HG03064 (cell line): ENCODE data around the gene MERTK.
"Not testable (repeated sequence)": the region's sequence is repeated elsewhere in the genome, so short reads cannot be mapped to it uniquely, and the experiment has no call there.

Experiments
- ATAC-seq: cut with Tn5 transposase; IDR thresholded peaks from one replicate; pipeline ENCODE4 v1.9.1; 2021; ENCODE audit warnings: low read depth; ENCODE audit not compliant: unreplicated experiment

Gene MERTK

DNA sequence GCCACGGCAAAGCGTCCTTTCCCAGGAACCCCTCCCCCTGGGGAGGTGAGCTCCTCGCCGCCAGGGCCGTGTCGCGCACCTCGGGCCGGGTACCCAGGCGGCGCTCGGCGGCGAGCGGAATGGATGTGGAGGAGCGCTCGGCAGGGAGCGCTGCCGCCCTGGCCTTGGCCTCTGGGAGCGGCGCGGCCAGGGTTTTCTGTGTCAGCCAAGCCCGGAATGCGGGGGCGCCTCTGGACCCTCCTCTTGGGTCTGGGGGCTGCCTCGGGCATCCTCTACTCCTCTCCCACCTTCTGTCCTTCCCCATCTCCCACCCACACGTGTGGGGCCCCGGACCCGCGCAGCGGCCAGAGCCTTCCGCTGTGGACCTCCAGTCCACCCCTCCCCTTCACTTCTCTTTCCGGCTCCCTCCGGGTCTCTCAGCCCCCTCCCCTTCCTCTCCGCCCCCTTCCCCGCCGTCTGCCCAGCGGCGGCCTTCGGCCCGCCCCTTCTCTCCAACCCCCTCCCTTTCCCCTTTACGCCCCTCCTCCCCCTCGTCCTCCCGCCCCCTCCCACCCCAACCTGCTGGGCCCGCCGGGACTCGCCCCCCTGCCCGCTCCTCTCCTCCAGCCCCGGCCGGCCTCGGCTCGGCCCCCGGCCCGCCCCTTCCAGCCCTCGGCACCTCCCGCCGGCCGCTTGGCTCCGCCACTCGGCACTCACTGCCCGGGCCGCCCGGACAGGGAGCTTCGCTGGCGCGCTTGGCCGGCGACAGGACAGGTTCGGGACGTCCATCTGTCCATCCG lies at the start of gene MERTK:
TSS of gene MERTK (plus strand) at position 684 of the 779 bp plus-strand sequence. CDS start 129 bp downstream, outside the sequence.
- ATAC-seq = peak; percentile 63

DNA sequence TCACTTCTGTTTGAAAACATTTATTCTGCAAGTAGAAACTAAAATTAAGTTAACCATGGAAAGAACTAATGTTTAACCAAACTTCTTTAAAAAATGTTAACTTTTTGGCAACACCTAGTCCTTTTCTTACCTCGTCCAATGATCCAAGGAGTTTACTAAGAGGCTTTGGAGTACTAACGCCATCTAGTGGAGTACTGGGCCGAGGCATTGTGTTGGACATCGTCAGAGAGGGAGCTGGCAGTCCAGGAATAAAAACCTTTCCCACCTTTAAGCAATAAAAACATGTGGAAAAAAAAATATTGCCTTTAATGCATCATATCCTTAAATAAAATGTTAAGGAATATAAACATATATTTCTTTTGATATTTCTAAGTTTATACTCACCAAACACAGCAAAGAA lies 47.8 kb upstream of the MERTK start:
- not testable (repeated sequence) for ATAC-seq

DNA sequence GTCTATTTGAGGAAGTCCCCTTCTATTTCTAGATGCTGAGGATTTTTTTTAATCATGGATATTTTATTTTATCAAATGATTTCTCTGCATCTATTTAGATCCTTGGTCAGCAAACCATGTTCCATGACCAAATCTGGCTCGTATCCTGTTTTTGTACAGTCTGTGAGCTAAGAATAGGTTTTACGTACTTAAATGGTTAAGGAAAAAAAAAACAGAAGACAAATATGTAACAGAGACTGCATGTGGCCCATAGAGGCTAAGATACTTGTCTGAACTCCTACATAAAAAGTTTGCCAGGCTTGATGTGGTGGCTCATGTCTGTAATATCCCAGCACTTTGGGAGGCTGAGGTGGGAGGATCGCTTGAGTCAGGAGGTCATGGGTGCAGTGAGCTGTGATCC lies 45.9 kb upstream of the MERTK start:
- not testable (repeated sequence) for ATAC-seq

DNA sequence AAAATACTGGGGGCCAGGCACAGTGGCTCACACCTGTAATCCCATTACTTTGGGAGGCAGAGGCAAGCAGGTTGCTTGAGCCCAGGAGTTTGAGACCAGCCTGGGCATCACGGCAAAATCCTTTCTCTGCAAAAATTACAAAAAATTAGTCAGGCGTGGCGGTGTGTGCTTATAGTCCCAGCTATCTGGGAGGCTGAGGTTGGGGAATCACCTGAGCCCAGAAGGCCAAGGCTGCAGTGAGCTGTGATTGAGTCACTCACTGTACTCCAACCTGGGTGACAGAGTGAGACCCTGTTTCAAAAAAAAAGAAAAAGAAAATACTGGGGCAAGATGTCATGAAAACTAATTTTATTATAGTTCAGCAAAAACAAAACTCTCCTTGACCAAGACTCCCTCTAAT lies 38.4 kb upstream of the MERTK start:
- not testable (repeated sequence) for ATAC-seq

DNA sequence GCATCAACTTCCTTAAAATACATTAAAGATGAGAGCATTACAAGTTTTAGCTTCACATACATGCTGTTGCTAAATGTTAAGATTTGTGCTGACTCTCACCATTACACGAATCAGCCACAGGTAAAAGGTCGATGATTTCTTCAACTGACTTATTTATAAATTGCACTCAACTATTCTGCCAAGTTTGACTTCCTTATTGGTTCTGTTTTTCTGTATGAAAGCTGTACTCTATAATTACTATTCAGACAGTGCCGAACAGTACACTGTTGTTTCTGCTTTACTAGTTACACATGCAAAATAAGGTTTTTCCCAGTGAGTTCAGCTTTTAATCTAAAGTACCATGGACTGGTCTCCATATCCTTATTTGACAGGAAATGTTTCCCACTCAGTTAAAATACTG lies 33.3 kb upstream of the MERTK start:
- not testable (repeated sequence) for ATAC-seq

DNA sequence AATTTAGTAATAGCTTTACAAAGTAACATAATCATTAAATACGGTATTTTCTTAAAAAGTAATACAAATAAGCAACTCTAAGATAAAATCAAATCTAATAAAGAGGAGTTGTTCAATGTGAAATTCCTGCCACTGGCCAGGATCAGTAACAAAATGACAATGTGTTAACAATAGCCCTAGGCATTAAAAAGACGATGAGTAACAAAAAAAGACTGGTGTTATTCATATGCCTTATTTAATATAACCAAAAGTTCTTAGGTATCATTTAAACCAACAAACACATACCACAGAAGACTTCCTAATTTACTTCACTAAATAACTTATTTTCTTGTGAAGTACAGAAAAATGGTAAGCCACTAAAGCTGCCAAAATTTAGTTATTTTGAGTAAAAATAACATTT lies 25.6 kb upstream of the MERTK start:
- ATAC-seq = not testable (repeated sequence)

DNA sequence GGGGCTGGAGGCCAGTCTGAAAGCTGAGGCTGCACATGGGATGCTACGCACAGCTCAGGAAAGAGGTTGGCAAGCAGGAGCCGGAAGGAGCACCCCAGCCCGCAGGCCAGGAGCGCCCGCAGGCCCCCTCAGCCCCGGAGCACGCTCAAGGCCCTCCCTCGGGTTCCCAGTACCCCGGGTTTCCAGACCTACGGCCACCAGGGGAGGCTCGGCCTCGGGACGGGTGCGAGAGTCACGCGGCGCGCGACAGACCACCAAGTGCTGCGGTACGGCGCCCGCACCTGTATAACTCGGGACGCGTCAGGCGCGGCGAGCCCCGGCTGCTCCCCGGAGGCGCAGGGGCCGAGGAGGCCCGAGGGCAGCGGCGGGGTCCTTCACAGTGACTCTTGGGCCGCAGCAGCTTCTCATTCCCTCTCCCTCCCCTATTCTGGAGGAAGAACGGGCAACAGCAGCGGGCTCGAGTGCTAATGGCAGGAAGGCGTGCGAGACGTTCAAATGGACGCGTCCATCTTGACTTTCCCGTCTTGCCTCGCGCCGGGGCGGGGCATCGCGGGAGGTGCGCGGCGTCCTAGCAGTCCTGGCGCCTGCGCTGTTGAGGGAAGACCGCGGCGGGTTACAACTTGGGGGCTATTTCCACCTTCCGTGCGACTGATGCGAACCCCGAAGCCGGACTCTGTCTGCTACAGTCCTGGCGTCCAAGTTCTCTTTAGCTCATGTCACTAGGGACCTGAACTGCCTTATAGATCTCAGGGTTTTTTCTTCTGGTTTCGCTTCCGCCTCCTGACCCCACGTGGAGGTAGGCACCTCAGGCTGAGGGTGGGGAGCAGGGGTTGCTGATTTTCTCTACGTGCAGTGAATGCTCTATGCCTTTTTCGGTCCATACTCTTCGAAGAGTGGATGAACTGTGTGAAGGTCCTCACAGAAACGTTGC lies 14.5 kb upstream of the MERTK start, which contains the start of gene ANAPC1:
TSS of gene ANAPC1 (minus strand) at position 533 of the 931 bp plus-strand sequence. CDS start 3,368 bp downstream, outside the sequence.
- ATAC-seq = peak; percentile 91

DNA sequence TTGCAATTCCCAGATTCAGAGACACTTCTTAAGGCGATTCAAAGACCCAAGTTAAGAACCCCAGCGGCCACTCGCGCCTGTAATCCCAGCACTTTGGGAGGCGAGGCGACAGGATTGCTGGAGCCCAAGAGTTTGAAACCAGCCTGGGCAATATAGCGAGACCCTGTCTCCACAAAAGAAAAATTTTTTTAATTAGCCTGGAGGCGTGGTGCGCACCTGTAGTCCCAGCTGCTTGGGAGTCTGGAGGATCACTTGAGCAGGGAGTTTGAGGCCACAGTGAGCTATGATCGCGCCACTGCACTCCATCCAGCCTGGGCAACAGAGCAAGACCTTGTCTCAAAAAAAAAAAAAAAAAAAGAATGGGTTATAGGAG lies 13.8 kb upstream of the MERTK start:
- peak; percentile 7 for ATAC-seq

DNA sequence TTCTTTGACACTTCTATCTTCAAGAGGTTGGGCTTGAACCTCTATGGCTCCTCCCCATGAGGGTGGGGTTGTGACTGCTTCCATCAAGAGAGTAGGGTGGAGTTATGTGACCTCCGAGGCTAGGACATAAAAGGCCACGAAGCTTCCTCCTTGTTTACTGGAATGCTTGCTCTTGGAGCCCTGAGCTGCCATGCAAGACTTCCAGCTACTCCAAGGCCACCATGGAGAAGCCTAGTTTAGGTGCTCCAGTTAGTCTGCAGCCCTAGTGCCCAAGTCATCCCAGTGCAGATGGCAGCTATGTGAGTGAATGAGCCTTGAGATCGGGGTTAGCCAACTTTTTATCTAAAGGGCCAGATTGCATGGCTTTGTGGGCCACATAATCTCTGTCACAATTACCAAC lies 2.4 kb upstream of the MERTK start:
- ATAC-seq = no peak

DNA sequence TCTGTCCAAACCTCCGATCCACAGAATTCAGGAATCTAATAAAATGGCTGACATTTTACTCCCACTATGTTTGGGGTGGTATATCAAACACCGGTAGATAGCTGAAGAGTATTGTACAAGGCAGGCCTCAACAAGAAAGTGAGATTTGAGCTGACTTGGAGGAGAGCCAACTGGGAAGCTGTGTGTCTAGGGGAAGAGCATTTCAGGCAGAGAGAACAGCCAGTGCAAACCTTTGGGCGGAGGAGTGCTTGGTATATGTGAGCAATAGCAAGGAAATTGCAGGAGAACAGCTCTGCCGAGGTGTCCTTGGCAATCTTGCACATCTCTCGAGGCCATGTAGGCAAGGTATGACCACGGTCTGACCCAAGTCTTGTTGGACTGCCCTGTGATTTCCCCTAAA lies 1.8 kb upstream of the MERTK start:
- no peak for ATAC-seq

DNA sequence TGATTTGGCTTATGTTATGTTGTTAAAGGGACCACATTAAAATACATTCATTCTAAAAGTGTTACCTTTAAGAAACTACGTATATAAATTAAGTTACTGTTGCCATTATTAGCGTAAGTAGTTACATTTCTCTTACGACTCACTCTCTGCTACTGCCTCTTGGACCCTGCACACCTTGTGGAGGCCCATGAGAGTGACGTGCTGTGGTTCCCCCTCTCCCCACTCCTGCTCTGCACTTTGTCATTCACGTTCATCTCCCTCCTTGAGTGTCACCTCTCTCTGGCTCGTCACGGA lies 830 bp upstream of the MERTK start:
- no peak for ATAC-seq

DNA sequence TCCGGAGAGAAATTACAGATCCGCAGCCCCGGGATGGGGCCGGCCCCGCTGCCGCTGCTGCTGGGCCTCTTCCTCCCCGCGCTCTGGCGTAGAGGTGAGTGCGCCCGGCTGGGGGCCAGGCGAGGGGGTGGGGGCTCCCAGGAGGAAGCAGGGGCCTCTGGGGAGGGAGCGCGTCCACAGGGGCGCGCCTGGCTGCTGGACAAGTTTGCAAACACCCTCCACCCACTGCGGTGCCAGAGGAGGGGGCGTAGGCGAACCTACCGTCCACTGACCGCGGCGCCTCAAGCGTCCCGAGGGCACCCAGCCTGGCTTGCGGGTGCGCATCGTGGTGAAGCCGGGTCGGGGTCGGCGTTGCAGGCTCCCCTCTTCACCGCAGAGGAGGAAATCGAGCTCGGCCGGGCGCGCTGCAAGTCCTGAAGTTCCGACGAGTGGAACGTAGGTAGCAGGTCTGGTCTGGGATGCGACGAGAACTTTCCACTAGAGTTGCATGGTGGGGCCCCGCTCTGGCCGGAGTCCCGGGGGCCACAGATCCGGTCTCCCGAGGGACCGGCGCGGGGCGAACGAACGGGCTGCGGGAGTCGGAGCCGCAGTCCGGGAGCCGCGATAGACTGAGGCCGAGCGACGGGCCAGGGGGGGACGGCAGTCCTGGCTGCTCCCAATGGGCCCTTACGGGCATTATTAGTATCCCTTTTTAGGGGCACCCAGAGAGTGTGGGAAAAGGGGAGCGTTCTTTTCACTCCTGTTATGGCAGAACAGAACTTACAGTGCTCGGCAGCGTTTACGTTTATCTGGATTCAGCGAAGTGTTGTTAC lies 502 bp downstream of the MERTK start:
- no peak for ATAC-seq

DNA sequence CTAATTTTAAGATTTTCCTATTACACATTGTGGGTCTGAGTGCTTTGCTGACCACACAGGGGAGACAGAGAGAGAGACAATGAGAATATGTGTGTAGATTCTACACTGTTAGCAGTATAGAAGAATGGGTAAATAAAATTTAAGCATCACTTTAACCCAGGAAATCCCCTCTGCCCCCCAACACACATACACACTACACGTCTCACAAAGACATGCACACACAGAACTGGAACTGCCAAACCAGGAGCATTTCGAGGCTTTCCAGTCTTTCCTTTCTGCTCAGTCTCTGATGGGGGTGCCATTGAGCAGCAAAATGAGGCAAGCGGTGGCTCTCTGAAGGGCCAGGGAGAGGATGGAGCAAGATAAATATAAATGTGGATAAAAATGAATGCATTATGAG lies 2.5 kb downstream of the MERTK start:
- ATAC-seq = no peak

DNA sequence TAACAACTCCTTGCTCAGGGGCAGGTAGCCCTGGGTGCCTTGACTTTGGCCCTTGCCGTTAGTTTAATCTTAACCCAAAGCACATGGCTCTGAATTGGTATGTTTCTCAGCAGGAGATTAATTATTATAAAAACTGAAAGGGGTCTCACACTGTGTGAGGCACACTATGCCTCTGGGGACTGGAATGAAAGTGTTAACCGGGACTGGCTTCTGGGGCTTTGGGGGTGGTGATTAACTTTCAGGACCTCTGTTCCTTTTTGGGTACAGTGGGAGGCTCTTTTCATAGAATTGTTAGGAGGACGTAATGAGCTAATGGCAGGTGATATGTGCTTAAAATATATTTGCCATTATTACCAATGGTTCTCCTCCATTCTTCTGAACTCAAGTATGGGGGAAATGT lies 5.1 kb downstream of the MERTK start:
- no peak for ATAC-seq

DNA sequence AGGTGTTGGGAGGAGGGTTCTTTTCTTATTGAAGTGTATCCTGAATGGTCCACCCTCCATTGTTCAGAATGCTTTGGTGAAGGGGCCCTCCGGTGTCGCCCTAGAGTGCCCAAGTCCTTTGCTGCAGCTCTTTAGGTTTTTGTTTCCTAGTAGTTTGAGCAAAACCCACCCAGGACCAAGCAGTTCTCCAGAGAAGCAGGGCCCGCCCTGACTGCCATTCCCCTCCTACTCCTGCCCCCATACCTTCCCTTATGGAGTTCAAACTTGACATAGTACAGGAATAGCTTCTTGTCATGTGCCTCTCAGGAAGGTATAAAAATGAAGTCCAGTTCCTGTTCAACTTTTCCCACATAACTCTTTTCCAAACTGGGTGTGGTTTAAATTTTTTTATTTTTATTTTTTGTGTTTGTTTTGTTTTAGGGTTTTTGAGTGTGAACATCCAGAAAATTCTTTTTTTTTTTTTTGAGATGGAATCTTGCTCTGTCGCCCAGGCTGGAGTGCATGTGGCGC lies 5.6 kb downstream of the MERTK start:
- ATAC-seq = no peak

DNA sequence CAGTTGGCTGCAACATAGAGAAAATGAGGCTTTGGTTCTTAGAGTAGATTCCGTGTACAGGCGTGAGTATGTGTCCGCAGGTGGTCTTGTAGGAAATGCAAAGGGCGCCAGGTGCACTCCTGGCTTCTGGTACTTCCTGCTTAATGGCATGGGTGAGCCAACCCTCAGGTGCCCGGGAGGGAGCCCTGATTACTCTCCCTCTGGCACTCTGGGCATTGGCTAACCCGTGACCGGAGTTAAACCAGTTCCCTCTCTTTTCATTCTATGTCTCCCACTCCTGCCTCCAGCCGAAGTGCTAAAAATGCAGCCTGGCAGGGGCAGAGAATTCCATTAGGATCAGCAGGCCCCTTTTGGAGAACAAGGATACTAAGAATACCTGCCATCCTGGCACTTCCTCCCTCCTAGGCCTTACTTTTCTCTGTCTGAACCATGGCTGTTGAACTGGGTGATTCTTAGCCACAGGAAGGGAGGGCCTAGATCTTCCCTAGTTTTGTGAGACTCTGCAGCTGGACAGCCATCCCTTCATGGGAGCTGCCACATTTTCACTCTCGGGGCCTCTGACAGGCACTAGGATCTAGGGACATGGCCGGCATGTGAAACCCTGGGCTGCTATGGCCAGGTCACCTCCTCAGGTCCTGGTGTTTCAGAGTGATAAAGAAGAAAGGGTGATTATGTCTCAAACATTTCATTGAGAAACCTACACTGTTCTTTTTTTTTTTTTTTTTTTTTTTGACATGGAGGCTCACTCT lies 6.5 kb downstream of the MERTK start:
- ATAC-seq = no peak

DNA sequence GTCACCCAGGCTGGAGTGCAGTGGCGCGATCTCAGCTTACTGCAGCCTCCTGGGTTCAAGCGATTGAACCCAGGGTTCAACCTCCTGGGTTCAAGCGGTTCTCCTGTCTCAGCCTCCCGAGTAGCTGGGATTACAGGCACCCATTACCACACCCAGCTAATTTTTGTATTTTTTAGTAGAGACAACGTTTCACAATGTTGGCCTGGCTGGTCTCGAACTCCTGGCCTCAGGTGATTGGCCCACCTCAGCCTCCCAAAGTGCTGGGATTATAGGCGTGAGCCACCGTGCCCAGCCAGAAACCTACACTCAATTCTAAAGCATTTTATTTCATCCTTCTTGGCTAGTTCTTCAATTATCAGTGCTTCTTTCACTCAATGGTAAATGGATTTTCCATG lies 7.1 kb downstream of the MERTK start:
- ATAC-seq = not testable (repeated sequence)

DNA sequence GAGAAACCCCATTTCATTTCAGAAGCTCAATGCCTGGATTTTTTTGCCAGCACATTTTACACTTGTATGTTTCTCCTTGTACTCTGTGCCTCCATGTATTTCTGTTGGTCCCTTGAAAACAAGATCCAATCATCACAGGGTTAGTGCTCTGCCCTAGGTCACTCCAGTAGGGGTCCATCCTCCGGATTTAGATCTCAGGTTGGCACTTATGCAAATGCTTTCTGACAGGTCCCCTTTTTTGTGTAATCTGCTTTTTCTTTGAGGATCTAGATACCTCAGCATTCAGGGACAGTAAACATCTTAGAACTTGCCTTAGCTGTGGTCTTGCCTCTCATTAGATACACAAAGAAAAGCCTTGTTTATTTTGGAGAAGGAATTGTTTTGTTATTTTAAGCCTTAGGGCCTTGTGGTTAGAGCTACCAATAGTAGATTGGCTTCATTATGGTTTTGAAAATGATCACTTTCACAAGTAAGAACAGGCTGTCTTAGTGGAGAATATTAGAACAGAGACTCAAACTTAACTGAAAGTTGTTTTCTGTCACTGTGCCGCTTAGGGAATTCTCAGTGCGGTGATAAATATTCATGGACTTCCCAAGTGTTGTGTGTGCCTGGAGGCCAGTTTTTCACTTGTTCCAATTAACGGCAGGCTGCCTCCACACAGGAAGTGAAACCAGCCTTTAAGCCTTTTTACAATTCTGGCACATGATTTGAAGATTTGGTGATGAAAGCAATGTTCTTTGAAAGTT lies 7.8 kb downstream of the MERTK start:
- peak; percentile 72 for ATAC-seq

DNA sequence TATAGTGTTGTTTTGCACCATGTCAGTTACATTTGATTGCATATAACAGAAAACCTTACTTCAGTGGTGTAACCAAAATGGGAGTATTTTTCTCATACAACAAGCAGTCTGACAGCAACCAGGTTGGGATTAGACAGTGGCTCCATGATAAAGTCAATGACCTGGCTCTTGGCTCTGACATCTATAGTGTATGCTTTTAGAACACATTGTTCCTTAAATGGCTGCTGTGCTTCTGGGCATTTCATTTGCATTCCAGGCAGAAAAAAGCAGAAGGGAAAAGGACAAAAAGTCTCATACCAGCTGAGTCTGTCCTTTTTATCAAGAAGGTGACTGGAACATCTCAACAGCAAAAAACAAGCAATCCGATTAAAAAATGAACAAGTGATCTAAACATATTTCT lies 10.2 kb downstream of the MERTK start:
- no peak for ATAC-seq
